GM18511 (cell line): ENCODE measurements around the gene GNPAT.

Experiments used
- ATAC-seq: cut with Tn5 transposase; IDR thresholded peaks from one replicate; pipeline ENCODE4 v1.9.1; 2021; ENCODE audit warnings: mild to moderate bottlenecking, moderate library complexity; ENCODE audit not compliant: unreplicated experiment

Gene GNPAT

GRCh38 chr1:231315887-231316286 is 74.9 kb downstream of the GNPAT start:
- peak; percentile 86 for ATAC-seq

- ATAC-seq: no peak
Measured at GRCh38 chr1:231317306-231318014, 76.4 kb downstream of the GNPAT start.

GRCh38 chr1:231318015-231318355 is 77.0 kb downstream of the GNPAT start:
- no peak for ATAC-seq

- no peak for ATAC-seq
Measured at GRCh38 chr1:231318568-231318967, 77.6 kb downstream of the GNPAT start.

GRCh38 chr1:231319080-231319479 is 78.1 kb downstream of the GNPAT start:
- no peak for ATAC-seq

GRCh38 chr1:231322880-231323530 is 82.0 kb downstream of the GNPAT start:
- no peak for ATAC-seq

- ATAC-seq: no peak
Measured at GRCh38 chr1:231324660-231325059, 83.6 kb downstream of the GNPAT start.

GRCh38 chr1:231326248-231326647 is 85.2 kb downstream of the GNPAT start:
- no peak for ATAC-seq
